Stimulated activated effector memory CD8-positive, alpha-beta T cell treated with anti-CD3 and anti-CD28 coated beads, Interleukin-12 subunit alpha, Interleukin-12 subunit beta, amount 100 ng/mL, for 72 hours (primary cell): ENCODE results near the gene CDK17.

Experiments
- ATAC-seq: fragments of 150-1000 bp; cut with Tn5 transposase; 2 replicates; pipeline ENCODE4 v1.10.0; 2021
- DNase-seq, 2 donors: peaks; one replicate each; pipeline ENCODE4 v3.0.0; 2021 to 2022; ENCODE audit warnings: low spot score in 2 of 2
- H3K27ac Mint-ChIP-seq: one replicate; pipeline ENCODE4 v1.8.0; 2022; ENCODE audit warnings: mild to moderate bottlenecking, mixed read lengths
- H3K36me3 Mint-ChIP-seq: one replicate; pipeline ENCODE4 v1.8.0; 2022; ENCODE audit warnings: mild to moderate bottlenecking, mixed read lengths
- H3K4me1 Mint-ChIP-seq: one replicate; pipeline ENCODE4 v1.8.0; 2022; ENCODE audit warnings: mixed read lengths
- H3K4me3 Mint-ChIP-seq: one replicate; pipeline ENCODE4 v1.8.0; 2022; ENCODE audit warnings: mild to moderate bottlenecking, mixed read lengths
- H3K9me3 Mint-ChIP-seq: one replicate; pipeline ENCODE4 v1.8.0; 2022; ENCODE audit warnings: mixed read lengths

The CDK17 gene

DNA sequence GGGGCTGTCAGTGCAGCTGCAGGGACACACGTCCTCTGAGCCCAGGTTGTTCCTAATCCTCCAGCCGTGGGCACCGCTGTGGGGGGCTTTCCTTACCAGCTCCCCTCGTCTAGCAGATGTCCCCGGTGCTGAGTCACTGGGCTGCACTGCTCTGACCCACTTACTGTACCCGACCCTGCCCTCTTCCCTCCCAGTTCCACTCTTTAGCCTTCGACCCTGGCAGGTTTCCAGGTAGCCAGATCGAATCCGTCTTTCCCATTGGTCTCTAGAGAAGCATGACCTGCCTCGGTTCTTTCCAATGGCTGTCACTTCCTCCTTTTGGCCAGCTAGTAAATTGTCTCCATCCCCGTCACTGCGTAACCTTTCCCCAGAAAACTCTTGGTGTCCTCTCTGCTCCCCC lies 157.6 kb downstream of the CDK17 start:
- H3K4me3 Mint-ChIP-seq: peak overlapping the region; percentile 55
- ATAC-seq (no peak), DNase-seq (no peak)
- no peaks in the 10 kb centered on the region for H3K9me3 Mint-ChIP-seq
- H3K36me3 Mint-ChIP-seq: peaks cover 34% of the 10 kb centered on the region
- peaks cover 66% of the 10 kb centered on the region for H3K4me1 Mint-ChIP-seq
- peak overlapping the region; percentile 94 for H3K27ac Mint-ChIP-seq

DNA sequence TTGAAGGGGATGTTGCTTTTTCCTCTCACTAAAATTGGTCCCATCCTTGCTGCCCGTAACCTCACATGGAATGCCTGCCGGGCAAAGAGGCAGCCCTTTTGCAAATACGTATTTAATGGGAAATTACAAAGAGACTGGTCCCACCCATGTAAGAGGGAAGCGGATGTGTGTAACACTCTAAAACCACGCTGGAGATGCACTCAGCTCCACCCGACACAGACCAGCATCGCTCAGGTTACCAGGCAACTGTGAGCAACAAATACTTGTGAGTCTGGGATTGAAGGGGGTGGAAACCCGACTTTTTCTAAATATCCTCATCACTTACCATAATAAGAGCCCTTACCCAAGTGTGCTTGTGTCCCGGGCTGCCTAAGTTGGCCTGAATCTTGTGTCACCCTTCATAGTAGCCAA lies 158.4 kb downstream of the CDK17 start:
- Mint-ChIP-seq H3K4me3 (peak overlapping the region; percentile 55), H3K9me3 (no peaks in the 10 kb centered on the region), H3K36me3 (peaks cover 38% of the 10 kb centered on the region), H3K4me1 (peaks cover 68% of the 10 kb centered on the region), H3K27ac (peak overlapping the region; percentile 94)
- DNase-seq (peak; percentile 36 to 73), ATAC-seq (peak; percentile 97)

DNA sequence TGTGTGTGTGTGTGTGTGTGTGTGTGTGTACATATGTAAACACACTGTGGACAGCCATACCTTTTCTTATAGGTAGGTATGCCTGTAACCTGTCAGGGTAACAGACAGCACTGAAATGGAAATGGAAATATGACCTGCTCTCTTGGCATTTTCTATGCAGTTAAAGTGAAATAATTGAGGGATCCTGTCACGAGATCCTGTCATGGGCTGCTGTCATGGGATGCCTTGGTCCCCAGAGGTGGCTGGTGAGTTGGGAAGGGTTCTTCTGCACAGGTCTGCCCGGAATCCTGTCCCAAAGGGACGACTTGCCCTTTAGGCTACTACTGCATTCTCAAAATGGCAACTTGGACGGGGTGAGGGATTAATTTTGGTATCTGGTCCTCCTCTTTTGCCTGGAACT lies 158.8 kb downstream of the CDK17 start:
- no peak for ATAC-seq

DNA sequence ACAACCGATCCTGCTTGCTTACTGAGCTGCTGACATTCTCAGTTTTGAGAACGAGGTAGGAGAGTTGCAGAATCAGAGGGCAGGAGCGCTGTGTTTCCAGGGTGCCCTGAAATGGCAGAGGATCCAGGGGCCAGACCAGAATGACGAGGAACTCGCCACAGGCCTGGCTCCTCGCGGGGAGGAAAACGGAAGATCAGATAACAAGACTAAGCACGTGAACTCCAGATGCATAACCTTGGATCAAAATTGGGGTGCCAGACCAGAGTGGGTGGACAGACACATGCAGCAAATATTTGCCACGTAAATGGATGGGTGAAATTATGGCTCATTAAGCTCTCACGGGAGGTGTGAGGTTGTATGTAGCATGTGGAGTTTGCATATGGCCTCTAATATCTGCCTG lies 159.6 kb downstream of the CDK17 start:
- ATAC-seq (no peak), DNase-seq (no peak)
- H3K4me3 Mint-ChIP-seq: peak overlapping the region; percentile 55
- peaks cover 75% of the 10 kb centered on the region for H3K4me1 Mint-ChIP-seq
- no peaks in the 10 kb centered on the region for H3K9me3 Mint-ChIP-seq
- peak overlapping the region; percentile 94 for H3K27ac Mint-ChIP-seq
- peaks cover 47% of the 10 kb centered on the region for H3K36me3 Mint-ChIP-seq

More for the DNA sequence above, 158.8 kb downstream of the CDK17 start:
- Mint-ChIP-seq H3K27ac (peak overlapping the region; percentile 94), H3K36me3 (peaks cover 41% of the 10 kb centered on the region), H3K4me3 (peak overlapping the region; percentile 55), H3K9me3 (no peaks in the 10 kb centered on the region), H3K4me1 (peaks cover 68% of the 10 kb centered on the region)
- no peak for DNase-seq

DNA sequence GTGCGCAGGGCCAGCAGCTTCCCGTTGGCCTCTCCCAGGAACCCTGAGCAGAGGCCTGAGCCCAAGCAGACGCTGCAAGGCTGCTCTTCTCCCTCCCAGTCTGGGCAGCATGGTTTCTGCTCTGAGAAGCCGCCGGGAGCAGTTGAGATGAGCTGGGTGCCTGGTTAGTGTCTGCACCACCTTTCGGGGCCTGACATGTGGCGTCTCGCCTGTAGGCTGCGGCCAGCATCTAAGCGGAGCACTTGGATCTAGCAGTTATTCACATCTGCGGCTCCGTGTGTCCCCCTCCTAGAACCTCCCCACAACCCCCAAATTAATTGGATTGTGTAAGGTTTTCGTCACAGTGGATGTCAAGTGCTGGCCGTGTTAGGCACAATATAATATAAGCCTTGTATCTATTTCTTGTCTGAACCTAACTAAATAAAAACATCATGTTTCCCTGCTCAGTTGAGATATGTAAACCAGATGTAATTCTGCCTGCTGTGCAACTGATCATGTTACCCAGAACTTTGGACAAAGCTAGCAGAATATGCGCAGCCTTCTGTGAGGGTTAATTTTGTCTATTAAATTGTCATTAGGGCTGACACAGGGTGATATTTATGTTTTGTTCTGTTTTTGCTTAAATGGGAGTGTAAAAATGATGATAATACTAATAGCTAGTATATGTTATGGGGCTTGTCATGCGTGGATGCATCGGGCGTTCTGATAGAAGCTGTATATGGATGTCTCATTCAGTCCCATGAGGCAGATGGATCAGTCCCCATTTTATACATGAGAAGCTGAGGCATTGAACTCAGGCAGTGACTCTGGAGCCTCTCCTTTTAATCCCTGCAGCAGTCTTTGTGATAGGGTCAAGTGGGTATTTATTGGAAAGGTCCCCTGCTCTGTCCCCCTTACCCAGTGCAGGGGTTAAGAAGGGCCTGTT lies 160.3 kb downstream of the CDK17 start:
- ATAC-seq: no peak
- DNase-seq: no peak
- Mint-ChIP-seq H3K4me3 (peak overlapping the region; percentile 55), H3K9me3 (no peaks in the 10 kb centered on the region), H3K27ac (peak overlapping the region; percentile 94), H3K36me3 (peaks cover 53% of the 10 kb centered on the region), H3K4me1 (peaks cover 81% of the 10 kb centered on the region)

DNA sequence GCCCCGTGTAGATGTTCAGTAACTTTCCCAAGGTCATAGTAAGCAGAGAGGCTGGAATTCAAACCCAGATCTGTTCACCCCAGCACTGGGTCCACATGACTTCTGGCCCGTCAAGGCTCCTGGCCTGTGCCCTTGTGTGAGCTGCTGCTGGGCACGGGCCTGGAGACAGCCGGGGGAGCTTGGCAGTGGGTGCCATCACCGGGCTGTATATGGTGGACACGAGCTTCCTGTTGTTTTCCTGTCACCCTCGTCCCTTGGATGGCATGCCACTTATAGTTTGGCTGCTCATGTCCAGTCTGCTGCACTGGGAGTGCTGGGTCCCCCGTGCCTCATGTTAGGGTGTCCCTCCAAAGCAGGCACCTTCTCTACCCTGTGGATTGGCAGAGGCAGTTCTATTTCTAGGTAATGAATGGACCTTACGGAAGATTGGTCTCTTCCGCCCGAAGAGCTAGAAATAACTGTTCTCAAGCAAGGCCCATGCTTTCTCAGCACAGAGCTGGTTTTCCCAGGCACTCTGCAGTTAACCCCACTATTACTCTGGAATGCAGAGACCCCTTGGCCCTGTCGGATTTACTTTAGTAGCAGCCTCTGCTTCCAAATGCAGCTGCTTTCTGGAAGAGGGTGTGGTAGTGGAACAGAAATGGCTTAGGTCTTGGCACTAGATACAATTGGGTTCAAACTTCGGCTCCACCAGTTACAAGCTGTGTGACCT lies 161.7 kb downstream of the CDK17 start:
- peaks cover 90% of the 10 kb centered on the region for H3K4me1 Mint-ChIP-seq
- H3K9me3 Mint-ChIP-seq: no peaks in the 10 kb centered on the region
- H3K36me3 Mint-ChIP-seq: peaks cover 42% of the 10 kb centered on the region
- ATAC-seq (no peak), DNase-seq (no peak)
- H3K4me3 Mint-ChIP-seq: peak overlapping the region; percentile 60
- peak overlapping the region; percentile 86 for H3K27ac Mint-ChIP-seq

DNA sequence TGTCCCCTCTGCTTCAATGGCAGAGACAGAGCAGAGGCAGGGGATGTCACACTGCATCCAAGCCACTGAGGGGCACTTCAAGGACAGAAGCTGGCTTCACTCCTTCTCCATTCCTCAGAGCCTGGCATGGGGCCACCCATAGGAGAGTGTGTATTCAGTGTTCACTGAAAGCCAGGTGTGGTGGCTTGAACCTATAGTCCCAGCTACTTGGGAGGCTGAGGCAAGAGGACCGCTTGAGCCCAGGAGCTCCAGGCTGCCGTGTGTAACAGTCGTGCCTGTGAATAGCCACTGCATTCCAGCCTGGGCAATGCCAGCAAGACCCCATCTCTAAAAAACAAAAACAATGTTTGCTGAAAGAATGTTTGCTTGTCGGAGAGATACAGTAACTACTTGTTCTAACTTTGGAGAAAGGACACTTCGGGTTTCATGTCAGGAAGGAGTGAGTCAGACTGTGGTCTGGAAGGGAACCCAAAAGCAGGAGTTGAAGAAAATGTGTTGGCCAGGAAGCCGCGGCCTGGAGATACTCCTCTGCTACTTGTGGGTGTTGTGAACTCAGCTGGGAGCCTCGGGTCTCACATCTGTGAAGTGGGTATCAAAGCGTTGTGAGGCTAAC lies 162.7 kb downstream of the CDK17 start:
- H3K4me1 Mint-ChIP-seq: peaks cover 81% of the 10 kb centered on the region
- peak overlapping the region; percentile 86 for H3K27ac Mint-ChIP-seq
- DNase-seq: peak in 1 of 2 donors; percentile 67
- peak; percentile 67 for ATAC-seq
- no peaks in the 10 kb centered on the region for H3K9me3 Mint-ChIP-seq
- peak overlapping the region; percentile 60 for H3K4me3 Mint-ChIP-seq
- peaks cover 40% of the 10 kb centered on the region for H3K36me3 Mint-ChIP-seq

DNA sequence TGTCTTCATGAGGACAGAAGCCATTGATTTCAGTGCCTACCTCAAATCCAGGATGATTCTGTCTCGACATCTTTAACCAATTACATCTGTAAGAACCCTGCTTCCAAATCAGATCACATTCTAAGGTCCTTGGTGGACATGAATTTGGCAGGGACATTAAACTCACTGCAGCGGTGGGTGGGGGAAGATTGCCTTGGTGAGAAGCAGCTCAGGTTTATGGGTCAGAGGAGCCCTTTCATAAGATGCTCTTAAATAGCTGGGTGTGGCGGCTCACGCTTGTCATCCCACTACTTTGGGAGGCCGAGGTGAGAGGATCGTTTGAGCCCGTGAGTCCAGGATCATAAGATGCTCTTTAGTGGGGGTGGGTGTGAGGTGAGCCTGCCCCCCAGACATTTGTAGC lies 163.2 kb downstream of the CDK17 start:
- Mint-ChIP-seq H3K27ac (peak overlapping the region; percentile 86), H3K36me3 (peaks cover 40% of the 10 kb centered on the region), H3K4me1 (peaks cover 77% of the 10 kb centered on the region), H3K4me3 (peak overlapping the region; percentile 60), H3K9me3 (no peaks in the 10 kb centered on the region)
- no peak for ATAC-seq
- DNase-seq: no peak

DNA sequence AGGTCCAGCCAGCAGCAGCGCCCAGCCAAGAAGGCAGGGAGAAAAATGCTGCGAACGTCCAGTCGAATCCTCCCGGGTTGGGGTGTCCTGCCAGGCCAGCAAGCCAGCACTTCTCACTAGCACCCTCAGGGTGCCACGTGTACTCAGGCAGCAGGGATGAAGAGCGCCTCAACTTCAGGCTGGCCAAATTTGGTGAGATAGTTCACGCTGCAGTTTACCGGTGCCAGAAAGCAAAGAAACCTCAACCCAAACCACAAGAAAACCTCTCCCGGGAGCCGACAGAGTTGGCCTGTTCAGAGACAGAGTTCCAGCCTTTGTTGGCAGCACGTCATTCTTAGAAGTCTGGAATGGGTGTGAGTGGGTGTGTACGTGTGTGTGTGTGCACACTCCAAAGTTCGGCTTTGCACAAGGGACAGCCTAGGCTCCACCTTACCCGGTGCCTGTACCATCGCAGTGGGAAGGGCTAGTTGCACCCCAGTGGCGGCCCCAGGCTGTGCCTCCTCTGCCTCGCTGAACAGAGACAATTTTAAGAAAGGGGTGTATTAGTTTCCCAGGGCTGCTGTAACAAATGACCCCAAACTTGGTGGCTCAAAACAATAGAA lies 163.9 kb downstream of the CDK17 start:
- ATAC-seq: peak; percentile 60
- DNase-seq: no peak
- H3K36me3 Mint-ChIP-seq: peaks cover 46% of the 10 kb centered on the region
- peak overlapping the region; percentile 60 for H3K4me3 Mint-ChIP-seq
- H3K9me3 Mint-ChIP-seq: no peaks in the 10 kb centered on the region
- peak overlapping the region; percentile 86 for H3K27ac Mint-ChIP-seq
- H3K4me1 Mint-ChIP-seq: peaks cover 76% of the 10 kb centered on the region

DNA sequence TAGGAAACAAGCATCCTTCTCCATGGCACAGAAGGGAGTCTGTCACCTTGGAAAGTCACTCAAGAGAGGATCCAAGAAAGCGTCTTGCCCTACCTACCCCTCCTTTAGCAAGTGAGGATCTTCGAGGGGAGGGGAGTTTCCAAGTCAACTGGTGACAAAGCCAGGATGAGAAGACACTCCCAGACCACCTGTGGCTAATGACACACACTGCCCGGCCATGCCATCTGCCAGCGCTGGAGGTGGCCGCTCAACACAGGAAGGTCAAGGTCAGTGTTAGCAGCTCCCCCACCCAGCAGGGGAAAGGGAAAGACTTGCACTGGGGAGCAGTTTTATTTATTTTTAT lies 164.8 kb downstream of the CDK17 start:
- no peaks in the 10 kb centered on the region for H3K9me3 Mint-ChIP-seq
- DNase-seq (no peak), ATAC-seq (no peak)
- peak overlapping the region; percentile 78 for H3K27ac Mint-ChIP-seq
- H3K36me3 Mint-ChIP-seq: peaks cover 49% of the 10 kb centered on the region
- peaks cover 67% of the 10 kb centered on the region for H3K4me1 Mint-ChIP-seq
- H3K4me3 Mint-ChIP-seq: peak overlapping the region; percentile 36

DNA sequence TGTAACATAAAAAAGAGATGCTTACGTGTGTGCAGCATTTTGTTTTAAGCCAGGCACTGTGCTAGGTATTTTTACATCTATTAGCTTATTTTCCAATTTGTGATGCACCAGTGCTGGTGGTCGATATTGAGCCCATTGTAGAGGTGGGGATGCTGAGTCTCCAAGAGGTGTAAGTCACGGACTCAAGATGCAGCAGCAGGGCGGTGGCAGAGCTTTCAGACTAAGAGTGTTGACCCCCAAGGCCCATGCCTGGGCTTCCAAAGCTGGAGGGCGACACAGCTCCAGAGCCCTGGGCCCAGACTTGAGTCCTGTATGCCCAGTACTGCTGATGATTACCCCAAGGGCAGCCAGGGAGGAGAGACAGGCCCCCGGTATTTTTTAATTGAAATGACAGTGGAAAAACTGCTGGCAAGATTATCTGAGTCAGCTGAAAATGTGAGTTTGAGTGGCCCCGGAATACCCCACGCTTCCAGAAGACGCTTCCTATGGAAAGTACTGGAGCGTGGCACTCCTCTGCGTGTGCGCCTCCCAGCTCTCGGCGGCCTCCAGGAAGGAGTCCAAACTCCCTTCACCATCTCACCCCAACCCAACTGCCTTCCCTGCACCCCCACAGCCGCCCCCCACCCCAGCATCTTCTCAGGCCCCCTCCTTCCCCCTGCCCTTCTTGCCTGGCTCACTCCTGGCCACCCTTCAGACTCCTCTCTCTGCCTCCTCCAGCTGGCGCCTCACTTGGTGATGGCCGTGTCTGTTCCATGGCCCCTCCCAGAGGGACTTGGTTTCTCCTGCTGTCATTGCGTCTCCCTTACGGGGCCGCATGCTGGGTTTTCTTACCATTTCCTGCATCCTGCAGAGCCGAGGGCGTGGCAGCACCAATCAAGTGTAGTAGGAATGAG lies 165.4 kb downstream of the CDK17 start:
- Mint-ChIP-seq H3K9me3 (no peaks in the 10 kb centered on the region), H3K36me3 (peaks cover 52% of the 10 kb centered on the region), H3K27ac (peak overlapping the region; percentile 78), H3K4me1 (peaks cover 61% of the 10 kb centered on the region), H3K4me3 (peak overlapping the region; percentile 36)
- no peak for DNase-seq
- ATAC-seq: no peak

DNA sequence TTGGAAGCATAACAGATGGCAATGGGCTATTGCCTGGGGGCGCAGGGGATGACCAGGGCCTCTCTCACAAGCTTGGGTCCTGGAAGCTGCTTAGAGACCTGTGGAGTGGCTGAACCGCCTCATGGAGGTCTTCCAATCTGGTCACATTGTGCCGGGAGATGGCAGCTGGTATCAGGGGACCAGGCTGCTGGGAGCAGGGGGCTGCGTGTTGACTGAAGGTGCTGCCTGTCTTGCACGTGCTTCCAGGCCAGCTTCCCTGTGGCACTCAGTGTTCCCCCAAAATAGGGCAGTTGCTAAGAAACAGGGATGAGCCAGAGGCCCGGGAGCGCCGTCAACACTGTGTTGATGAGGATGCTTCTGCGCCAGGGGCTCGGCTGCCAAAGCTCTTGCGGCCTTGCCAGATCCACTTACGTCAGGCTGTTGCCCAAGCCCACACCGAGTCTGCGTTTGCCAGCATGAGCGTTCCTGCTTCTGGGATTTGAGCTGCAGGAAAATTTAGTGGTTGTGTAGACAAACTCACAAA lies 166.2 kb downstream of the CDK17 start:
- Mint-ChIP-seq H3K4me1 (peaks cover 53% of the 10 kb centered on the region), H3K27ac (peak overlapping the region; percentile 78), H3K36me3 (peaks cover 54% of the 10 kb centered on the region), H3K4me3 (no peak overlapping the region), H3K9me3 (no peaks in the 10 kb centered on the region)
- no peak for ATAC-seq
- no peak for DNase-seq

DNA sequence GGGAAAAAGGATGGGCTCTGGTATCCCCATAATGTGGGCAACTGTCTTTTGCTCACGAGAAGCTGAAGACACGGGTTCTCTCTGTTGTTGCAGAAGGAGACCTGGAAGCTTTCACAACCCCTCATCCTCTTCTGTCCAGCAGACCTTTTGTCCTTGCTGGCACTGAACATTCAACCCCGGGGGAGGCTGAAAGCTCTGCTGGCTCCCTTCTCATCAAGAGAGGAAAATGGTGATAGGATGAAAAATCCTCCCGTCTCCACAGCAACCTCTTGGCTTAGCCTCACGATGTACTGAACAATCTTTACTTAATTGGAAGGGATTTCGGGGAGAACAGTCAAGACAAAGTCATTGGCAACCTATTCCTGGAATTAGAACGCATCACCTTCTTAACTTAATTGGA lies 167.1 kb downstream of the CDK17 start:
- Mint-ChIP-seq H3K36me3 (peaks cover 63% of the 10 kb centered on the region), H3K4me3 (no peak overlapping the region), H3K4me1 (peaks cover 53% of the 10 kb centered on the region), H3K9me3 (no peaks in the 10 kb centered on the region), H3K27ac (peak overlapping the region; percentile 14)
- ATAC-seq: no peak
- no peak for DNase-seq

DNA sequence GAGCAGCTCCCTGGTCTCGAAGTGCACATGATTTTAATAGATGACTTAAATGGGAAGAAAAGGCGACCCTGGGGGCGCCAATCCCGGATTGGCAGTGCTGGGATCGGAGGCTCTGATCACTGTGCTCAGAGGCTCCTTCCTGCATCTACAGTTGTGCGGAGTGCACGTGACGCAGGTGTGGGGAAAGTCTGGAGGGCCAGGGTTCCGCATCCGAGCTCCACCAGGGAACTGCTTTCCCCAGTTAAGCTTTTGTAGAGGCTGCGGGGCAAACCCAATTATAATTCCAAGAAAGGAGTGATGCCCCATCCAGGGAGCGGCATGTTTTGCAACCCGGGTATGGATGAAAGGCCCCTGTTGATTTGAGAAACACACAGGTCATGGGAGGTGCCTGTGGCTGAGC lies 169.6 kb downstream of the CDK17 start:
- H3K27ac Mint-ChIP-seq: peak overlapping the region; percentile 14
- no peak overlapping the region for H3K4me3 Mint-ChIP-seq
- no peak for ATAC-seq
- peaks cover 71% of the 10 kb centered on the region for H3K36me3 Mint-ChIP-seq
- H3K4me1 Mint-ChIP-seq: peaks cover 51% of the 10 kb centered on the region
- no peaks in the 10 kb centered on the region for H3K9me3 Mint-ChIP-seq
- no peak for DNase-seq
